Stromal cell of bone marrow (primary cell): Measurements from ENCODE around the gene FNDC3A.

Source experiments
- DNase-seq: peaks from one replicate; pipeline ENCODE4 v3.0.0-alpha.2; 2012; ENCODE audit warnings: low read depth

Gene FNDC3A

GRCh38 chr13:49253310-49253709 is 277.6 kb downstream of the FNDC3A start:
- DNase-seq, result no peak

GRCh38 chr13:49254007-49254406 is 278.3 kb downstream of the FNDC3A start:
- DNase-seq, result no peak

GRCh38 chr13:49256841-49257240 is 281.1 kb downstream of the FNDC3A start:
- peak; percentile 86 for DNase-seq

- no peak for DNase-seq
Measured at GRCh38 chr13:49258089-49258796, 282.5 kb downstream of the FNDC3A start.
